WI38 (cell line): ENCODE data around the gene CNOT2.
"Not testable (repeated sequence)": the region's sequence is repeated elsewhere in the genome, so short reads cannot be mapped to it uniquely, and the experiment has no call there.

Experiments used
- H3K4me3 ChIP-seq: 2 replicates; pipeline ENCODE4 v1.5.1; 2011; ENCODE audit warnings: low read depth, mild to moderate bottlenecking, control low read depth, low read length
- TF ChIP-seq, protein P1 (sequence below): IDR thresholded peaks from 2 replicates; pipeline ENCODE4 v1.5.1; 2012; ENCODE audit warnings: low read depth, mild to moderate bottlenecking, control low read depth, low read length

CNOT2 gene

DNA sequence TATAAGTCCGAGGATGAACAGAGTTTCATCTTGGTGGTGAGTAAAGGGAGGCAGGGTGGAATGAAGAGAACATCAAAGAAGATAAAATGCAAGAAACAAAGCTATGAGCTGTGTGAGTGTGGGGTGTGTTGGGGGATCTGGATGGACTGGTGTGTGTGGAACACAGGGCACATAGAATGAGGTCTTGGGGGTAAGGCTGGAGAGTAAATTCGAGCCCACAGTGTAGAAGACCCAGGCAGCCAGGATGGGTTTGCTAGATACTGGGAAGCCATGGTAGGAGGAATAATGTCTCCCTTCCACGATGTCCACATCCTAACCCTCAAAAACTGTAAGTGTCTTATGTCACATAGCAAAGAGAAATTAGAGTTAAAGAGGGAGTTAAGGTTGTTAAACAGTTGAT is 129.6 kb downstream of the CNOT2 start:
- TF ChIP-seq, protein P1, sequence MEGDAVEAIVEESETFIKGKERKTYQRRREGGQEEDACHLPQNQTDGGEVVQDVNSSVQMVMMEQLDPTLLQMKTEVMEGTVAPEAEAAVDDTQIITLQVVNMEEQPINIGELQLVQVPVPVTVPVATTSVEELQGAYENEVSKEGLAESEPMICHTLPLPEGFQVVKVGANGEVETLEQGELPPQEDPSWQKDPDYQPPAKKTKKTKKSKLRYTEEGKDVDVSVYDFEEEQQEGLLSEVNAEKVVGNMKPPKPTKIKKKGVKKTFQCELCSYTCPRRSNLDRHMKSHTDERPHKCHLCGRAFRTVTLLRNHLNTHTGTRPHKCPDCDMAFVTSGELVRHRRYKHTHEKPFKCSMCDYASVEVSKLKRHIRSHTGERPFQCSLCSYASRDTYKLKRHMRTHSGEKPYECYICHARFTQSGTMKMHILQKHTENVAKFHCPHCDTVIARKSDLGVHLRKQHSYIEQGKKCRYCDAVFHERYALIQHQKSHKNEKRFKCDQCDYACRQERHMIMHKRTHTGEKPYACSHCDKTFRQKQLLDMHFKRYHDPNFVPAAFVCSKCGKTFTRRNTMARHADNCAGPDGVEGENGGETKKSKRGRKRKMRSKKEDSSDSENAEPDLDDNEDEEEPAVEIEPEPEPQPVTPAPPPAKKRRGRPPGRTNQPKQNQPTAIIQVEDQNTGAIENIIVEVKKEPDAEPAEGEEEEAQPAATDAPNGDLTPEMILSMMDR, result no peak
- no peak overlapping the region for H3K4me3 ChIP-seq

DNA sequence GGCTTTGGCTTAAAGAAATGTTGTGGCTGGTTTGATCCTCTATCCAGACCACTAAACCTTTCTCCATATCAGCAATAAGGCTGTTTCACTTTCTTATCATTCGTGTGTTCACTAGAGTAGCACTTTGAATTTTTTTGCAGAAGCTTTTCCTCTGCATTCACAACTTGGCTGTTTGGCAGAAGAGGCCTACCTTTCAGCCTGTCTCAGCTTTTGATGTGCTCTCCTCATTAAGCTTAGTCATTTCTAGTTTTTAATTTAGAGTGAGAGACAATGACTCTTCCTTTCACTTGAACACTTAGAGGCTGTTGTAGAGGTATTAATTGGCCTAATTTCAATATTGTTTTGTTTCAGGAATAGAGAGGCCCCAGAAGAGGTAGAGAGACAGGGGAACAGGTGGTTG is 136.6 kb downstream of the CNOT2 start:
- TF ChIP-seq, protein P1, result no peak
- no peak overlapping the region for H3K4me3 ChIP-seq

DNA sequence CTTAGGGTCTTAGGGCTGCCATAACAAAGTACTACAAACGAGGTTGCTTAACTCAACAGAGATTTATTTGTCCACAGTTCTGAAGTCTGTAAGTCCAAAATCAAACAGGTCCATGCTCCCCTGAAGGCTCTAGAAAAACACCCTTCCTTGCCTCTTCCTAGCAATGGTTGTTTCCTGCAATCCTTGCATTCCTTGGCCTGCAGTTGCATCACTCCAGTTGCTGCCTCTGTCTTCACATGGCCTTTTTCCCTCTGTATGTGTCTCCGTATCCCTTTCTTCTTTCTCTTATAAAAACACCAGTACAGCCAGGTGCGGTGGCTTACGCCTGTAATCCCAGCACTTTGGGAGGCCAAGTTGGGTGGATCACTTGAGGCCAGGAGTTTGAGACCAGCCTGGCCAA is 140.3 kb downstream of the CNOT2 start:
- no peak overlapping the region for H3K4me3 ChIP-seq
- TF ChIP-seq, protein P1, result no peak

DNA sequence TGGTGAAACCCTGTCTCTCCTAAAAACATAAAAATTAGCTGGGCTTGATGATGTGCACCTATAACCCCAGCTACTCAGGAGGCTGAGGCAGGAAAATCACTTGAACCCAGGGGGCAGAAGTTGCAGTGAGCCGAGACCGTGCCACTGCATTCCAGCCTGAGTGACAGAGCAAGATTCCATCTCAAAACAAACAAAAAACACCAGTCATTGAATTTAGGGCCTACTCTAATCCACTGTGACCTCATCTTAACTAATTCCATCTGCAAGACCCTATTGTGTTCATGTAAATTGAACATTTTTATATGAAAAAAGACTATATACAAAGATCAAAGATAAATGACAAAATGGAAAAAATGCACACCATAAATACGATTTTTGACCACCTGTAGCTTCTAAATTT is 140.7 kb downstream of the CNOT2 start:
- TF ChIP-seq, protein P1, result no peak

DNA sequence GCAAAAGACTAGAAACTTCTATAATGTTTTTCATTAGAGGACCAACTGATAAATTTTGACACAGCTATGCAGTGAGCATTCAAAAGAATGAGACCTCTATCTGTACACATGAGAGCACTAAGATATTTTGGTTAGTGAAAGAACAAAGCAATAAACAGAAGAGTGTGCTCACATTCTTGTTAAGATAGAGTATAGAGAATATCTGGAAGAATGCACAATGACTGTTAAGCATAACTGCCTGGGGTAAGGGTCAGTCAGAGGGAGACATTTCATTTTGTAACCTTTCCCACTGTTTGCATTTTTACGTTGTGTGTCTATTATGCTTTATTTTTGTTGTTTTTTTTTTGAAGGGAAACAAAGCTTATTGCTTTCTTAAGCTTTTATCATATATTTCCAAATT is 143.5 kb downstream of the CNOT2 start:
- TF ChIP-seq, protein P1, result no peak
- H3K4me3 ChIP-seq, result no peak overlapping the region

More for the DNA sequence above, 140.7 kb downstream of the CNOT2 start:
- H3K4me3 ChIP-seq, result no peak overlapping the region

DNA sequence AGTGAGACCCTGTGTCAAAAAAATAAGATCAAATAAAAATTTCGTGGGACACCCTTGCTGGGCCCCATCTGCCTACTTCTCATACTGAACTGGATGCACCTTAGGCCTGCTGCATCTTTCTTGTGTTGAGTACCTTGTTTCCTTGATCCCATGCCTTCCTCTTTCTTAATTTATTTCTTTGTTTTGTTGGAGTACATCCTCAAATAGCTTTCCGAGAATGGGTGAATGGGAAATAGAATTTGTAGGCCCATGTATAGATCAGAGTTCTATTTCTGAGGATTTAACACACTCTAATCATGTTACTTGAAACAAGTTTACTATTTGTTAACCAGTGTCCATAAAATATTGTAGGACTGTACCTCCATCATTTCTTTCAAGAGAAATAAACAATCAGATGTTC is 146.4 kb downstream of the CNOT2 start:
- H3K4me3 ChIP-seq, result no peak overlapping the region
- TF ChIP-seq, protein P1, result no peak

DNA sequence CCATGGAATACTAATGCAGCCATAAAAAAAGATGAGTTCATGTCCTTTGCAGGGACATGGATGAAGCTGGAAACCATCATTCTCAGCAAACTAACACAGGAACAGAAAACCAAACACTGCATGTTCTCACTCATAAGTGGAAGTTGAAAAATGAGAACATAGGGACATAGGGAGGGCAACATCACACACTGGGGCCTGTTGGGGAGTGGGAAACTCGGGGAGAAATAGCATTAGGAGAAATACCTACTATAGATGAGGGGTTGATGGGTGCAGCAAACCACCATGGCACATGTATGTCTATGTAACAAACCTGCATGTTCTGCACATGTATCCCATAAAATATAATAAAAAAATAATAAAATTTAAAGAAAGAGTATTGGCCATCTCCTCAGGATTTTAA is 149.4 kb downstream of the CNOT2 start:
- not testable (repeated sequence) for H3K4me3 ChIP-seq

DNA sequence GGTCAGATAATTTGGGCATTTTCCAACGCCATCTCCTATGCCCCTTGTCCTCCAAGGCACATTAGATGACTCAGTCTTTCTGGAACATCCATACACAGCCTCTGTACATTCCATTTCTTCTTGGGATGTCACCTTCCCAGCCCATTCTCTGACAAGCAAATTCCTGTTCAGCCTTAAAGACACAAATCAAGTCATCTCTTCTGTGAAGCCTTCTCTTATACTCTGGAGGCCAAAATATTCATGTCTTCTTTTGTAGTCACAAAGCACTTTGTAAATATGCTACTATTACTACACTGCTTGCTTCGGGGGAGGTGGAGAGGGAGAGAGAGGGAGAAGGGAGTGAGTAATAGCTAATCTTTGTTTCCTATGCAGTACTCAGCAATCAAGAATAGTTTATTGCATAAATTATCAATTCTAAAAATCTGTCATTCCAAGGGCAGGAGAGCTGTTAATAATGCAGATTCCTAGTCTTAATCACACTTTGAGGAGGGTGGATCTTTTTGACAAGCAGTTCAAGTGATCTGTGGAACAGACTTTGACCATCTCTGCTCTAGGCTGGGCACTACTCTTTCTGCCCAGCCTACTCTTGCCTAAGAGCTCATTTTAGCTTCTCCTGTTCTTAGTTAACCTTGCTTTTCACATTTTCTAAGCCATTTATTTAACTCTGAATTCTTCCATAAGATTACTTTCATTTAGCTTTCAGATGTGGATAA is 150.7 kb downstream of the CNOT2 start:
- no peak overlapping the region for H3K4me3 ChIP-seq
- TF ChIP-seq, protein P1, result no peak
